Endodermal cell (in vitro differentiated cells): ENCODE results near the gene RAI14. TPM values are rescaled to one million over a fixed set of nuclear protein-coding genes. Genes with fewer than 3 reads are reported as not detected.
A peak's percentile ranks its signal among the peaks of the same experiment; 100 is the strongest.

Source experiments
- DNase-seq: peaks from one replicate; pipeline ENCODE4 v3.0.0-alpha.2; 2017
- H3K27ac ChIP-seq: 2 replicates; pipeline ENCODE4 v1.5.1; 2013; ENCODE audit warnings: mild to moderate bottlenecking, low read depth, low read length, moderate library complexity
- H3K27me3 ChIP-seq: 2 replicates; pipeline ENCODE4 v1.6.1; 2013; ENCODE audit warnings: mild to moderate bottlenecking, low read length, moderate library complexity; ENCODE audit not compliant: insufficient read depth, control insufficient read depth, poor library complexity, severe bottlenecking
- H3K36me3 ChIP-seq: 2 replicates; pipeline ENCODE4 v1.7.0; 2013; ENCODE audit warnings: mild to moderate bottlenecking, low read length, moderate library complexity; ENCODE audit not compliant: control insufficient read depth, insufficient read depth
- H3K4me1 ChIP-seq: one replicate; pipeline ENCODE4 v1.7.0; 2013; ENCODE audit warnings: low read length; ENCODE audit not compliant: control insufficient read depth, insufficient read depth
- H3K4me3 ChIP-seq: 2 replicates; pipeline ENCODE4 v1.5.1; 2013; ENCODE audit warnings: mild to moderate bottlenecking, low read length, moderate library complexity
- H3K9ac ChIP-seq: 2 replicates; pipeline ENCODE4 v1.6.1; 2013; ENCODE audit warnings: mild to moderate bottlenecking, low read length, moderate library complexity; ENCODE audit not compliant: poor library complexity, severe bottlenecking; ENCODE audit errors: extremely low read depth
- H3K9me3 ChIP-seq: 2 replicates; pipeline ENCODE4 v1.6.1; 2013; ENCODE audit warnings: mild to moderate bottlenecking, low read length, moderate library complexity; ENCODE audit not compliant: control insufficient read depth
- H3K27ac Mint-ChIP-seq: 2 replicates; pipeline ENCODE4 v1.8.0; 2020; ENCODE audit warnings: mixed read lengths
- H3K27me3 Mint-ChIP-seq: 2 replicates; pipeline ENCODE4 v1.8.0; 2021; ENCODE audit warnings: mild to moderate bottlenecking, mixed read lengths; ENCODE audit not compliant: insufficient read depth
- H3K36me3 Mint-ChIP-seq: 2 replicates; pipeline ENCODE4 v1.8.0; 2020; ENCODE audit warnings: low read depth, mixed read lengths
- H3K4me1 Mint-ChIP-seq: 2 replicates; pipeline ENCODE4 v1.8.0; 2020; ENCODE audit warnings: mixed read lengths
- H3K4me3 Mint-ChIP-seq: 2 replicates; pipeline ENCODE4 v1.8.0; 2020; ENCODE audit warnings: mild to moderate bottlenecking, moderate library complexity, mixed read lengths
- H3K9me3 Mint-ChIP-seq: 2 replicates; pipeline ENCODE4 v1.8.0; 2020; ENCODE audit warnings: mild to moderate bottlenecking, mixed read lengths
- CTCF ChIP-seq: fragments of 200-600 bp; sonication (generic); conservative IDR thresholded peaks from 2 replicates; pipeline ENCODE4 v1.5.0; 2021; ENCODE audit warnings: antibody characterized with exemption, mild to moderate bottlenecking
- WGBS, 2 experiments: methylation state at CpG; one replicate each; pipeline versions ENCODE4 v1.1.5 to v1.1.7; 2013; ENCODE audit warnings: missing lambda C conversion rate in 2 of 2, mixed read lengths in 1 of 2; ENCODE audit not compliant: insufficient coverage in 1 of 2, insufficient read length in 1 of 2; 5-methylcytosine and 5-hydroxymethylcytosine counted together
- total RNA-seq, 2 donors: library from RNA; stranded (reverse); fragmentation: NEBNext Ultra II Directional in 1 of 2; extraction: Animal tissue kit (Norgen Biotek cat#: 25700) in 1 of 2; gene quantifications; 2 replicates in 1 of 2; 3 replicates in 1 of 2; pipeline ENCODE4 v1.2.1, GENCODE V29; 2021

RAI14 gene
- total RNA-seq, 2 donors from 2014 or later: 66.6 to 87.5 TPM

DNA sequence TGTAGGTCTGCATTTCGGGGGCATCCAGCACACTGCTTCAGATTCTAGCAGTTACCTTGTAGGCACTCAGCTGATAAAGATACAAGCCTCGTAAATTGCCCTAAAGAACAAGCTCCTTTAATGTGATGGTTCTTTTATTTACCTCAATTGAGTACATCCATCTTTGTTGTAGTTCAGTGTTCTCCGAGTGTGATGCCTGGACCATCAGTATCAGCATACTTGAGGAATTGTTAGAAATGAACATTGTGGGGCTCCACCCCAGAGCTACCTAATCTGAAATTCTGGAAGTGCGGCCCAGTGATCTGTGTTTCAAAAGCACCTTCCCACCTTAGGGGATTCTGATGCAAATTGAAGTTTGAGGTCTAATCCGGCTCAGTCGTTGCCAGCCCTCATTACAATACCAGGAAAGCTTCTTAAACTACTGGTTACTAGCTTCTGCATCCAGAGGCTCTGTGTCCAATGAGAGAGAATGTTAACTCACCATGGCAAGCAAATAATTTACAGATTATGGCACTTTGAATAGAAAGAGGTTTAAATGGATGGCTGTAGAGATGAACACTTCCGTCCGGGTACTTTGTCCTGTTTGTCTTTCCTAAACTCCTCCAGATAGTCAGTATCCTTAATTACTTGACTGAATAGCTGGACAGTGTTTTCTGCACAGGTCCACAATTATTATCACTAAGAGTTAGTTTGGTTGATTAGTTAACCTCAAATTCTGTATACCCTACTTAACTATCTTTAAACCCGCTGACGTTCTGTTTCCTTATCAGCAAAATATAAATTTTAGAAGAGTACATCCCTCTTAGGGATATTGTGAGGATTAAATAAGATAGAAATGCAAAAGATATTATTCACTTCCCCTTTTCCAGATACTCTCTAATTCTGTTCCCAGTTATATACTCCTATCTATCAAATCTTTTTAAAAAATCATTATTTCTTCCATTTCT, 47.9 kb downstream of the RAI14 start:
- no peaks in the 10 kb centered on the region for H3K27me3 ChIP-seq
- H3K36me3 Mint-ChIP-seq: peaks cover 20% of the 10 kb centered on the region
- peak; percentile 66 for DNase-seq
- H3K4me3 Mint-ChIP-seq: no peak overlapping the region
- H3K9me3 Mint-ChIP-seq: no peaks in the 10 kb centered on the region
- no peak overlapping the region for H3K9ac ChIP-seq
- no peak for TF ChIP-seq CTCF
- no peaks in the 10 kb centered on the region for H3K27me3 Mint-ChIP-seq
- H3K27ac Mint-ChIP-seq: peak overlapping the region; percentile 81
- no peaks in the 10 kb centered on the region for H3K9me3 ChIP-seq
- H3K27ac ChIP-seq: no peak overlapping the region
- peaks cover 11% of the 10 kb centered on the region for H3K36me3 ChIP-seq
- H3K4me1 Mint-ChIP-seq: peaks cover 30% of the 10 kb centered on the region
- peaks cover 7% of the 10 kb centered on the region for H3K4me1 ChIP-seq
- WGBS, 2 experiments: 52 to 70% methylated on average over 3 to 8 of the region's 10 CpGs
- H3K4me3 ChIP-seq: no peak overlapping the region

DNA sequence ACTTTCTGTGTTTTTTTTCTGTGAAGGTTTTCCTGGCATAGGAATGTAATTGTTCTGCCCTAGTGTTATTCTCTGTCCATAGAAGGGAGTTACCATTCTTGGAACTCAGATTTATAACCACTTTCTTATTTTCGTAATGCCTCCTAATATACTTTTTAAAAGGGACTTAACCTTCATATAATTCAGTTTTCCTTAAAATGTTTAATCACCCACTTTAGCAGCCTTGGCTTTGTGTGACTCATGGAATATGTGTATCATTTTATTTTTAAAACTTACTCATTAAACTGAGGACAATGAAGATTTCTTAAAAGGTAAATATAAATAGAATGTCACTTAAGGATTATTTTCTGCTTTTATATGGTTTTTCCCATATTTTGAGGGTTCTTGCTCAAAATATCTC, 50.0 kb downstream of the RAI14 start:
- H3K27ac Mint-ChIP-seq: no peak overlapping the region
- no peak overlapping the region for H3K27ac ChIP-seq
- WGBS, 2 experiments: 0% methylated on average over 1 of the region's 1 CpG; no CpG with 5 or more reads in 1 of the 2 experiments

More for the DNA sequence above, 50.0 kb downstream of the RAI14 start:
- TF ChIP-seq CTCF: no peak
- Mint-ChIP-seq H3K4me3 (no peak overlapping the region), H3K36me3 (peaks cover 20% of the 10 kb centered on the region), H3K27me3 (no peaks in the 10 kb centered on the region), H3K4me1 (peaks cover 17% of the 10 kb centered on the region), H3K9me3 (no peaks in the 10 kb centered on the region)
- Histone ChIP-seq H3K4me3 (no peak overlapping the region), H3K36me3 (peaks cover 11% of the 10 kb centered on the region), H3K4me1 (no peaks in the 10 kb centered on the region), H3K9ac (no peak overlapping the region), H3K9me3 (no peaks in the 10 kb centered on the region), H3K27me3 (no peaks in the 10 kb centered on the region)
- no peak for DNase-seq
